PC-3 (cell line): ENCODE measurements around the gene NOL9.

Experiments used
- EZH2 ChIP-seq: fragments of 300-600 bp; sonication (generic); IDR thresholded peaks from one replicate; pipeline ENCODE4 v1.6.1; 2017; ENCODE audit warnings: antibody characterized with exemption, mild to moderate bottlenecking, low read length; ENCODE audit not compliant: unreplicated experiment
- EZH2phosphoT487 ChIP-seq: fragments of 300-600 bp; sonication (generic); IDR thresholded peaks from 2 replicates; pipeline ENCODE4 v1.6.1; 2018; ENCODE audit warnings: mild to moderate bottlenecking, antibody characterized with exemption, low read length, borderline replicate concordance
- TF ChIP-seq, protein P1 (sequence below): fragments of 300-600 bp; sonication (generic); conservative IDR thresholded peaks from 2 replicates; pipeline ENCODE4 v1.5.1; 2017; ENCODE audit warnings: antibody characterized with exemption, low read depth, mild to moderate bottlenecking, low read length

DNA sequence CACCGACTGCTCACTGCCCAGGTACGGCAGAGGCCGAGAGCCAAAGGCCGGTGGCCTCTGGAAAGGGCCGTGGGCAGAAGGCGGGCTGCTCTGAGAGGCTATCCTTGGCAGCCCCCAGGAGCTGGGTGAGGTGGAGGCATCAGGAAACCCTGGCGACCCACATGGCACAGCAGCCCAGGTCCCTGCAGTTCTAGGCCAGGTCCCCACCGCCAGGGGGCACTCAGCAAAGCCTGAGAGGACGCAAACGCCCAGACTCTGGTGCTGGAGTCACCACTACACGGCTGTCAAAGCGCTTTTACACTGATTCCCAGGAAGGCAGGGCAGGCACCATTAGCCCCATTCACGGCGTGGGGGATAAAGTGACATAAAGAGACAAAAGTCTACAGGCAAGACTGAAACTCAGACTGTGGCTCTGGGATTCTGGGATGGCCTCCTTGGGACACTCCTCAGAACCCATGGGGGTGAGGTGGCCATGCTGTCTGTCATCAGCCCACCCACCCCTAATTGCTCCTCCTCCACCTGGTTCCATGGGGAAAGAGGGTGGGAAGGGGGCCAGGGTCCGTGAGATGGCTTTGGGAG lies 67.8 kb downstream of the NOL9 start:
- TF ChIP-seq, protein P1, sequence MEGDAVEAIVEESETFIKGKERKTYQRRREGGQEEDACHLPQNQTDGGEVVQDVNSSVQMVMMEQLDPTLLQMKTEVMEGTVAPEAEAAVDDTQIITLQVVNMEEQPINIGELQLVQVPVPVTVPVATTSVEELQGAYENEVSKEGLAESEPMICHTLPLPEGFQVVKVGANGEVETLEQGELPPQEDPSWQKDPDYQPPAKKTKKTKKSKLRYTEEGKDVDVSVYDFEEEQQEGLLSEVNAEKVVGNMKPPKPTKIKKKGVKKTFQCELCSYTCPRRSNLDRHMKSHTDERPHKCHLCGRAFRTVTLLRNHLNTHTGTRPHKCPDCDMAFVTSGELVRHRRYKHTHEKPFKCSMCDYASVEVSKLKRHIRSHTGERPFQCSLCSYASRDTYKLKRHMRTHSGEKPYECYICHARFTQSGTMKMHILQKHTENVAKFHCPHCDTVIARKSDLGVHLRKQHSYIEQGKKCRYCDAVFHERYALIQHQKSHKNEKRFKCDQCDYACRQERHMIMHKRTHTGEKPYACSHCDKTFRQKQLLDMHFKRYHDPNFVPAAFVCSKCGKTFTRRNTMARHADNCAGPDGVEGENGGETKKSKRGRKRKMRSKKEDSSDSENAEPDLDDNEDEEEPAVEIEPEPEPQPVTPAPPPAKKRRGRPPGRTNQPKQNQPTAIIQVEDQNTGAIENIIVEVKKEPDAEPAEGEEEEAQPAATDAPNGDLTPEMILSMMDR = peak; percentile 99
- TF ChIP-seq EZH2 = no peak
- no peak for TF ChIP-seq EZH2phosphoT487
